ENCODE measurements around the gene FIBCD1.

Gene FIBCD1

DNA sequence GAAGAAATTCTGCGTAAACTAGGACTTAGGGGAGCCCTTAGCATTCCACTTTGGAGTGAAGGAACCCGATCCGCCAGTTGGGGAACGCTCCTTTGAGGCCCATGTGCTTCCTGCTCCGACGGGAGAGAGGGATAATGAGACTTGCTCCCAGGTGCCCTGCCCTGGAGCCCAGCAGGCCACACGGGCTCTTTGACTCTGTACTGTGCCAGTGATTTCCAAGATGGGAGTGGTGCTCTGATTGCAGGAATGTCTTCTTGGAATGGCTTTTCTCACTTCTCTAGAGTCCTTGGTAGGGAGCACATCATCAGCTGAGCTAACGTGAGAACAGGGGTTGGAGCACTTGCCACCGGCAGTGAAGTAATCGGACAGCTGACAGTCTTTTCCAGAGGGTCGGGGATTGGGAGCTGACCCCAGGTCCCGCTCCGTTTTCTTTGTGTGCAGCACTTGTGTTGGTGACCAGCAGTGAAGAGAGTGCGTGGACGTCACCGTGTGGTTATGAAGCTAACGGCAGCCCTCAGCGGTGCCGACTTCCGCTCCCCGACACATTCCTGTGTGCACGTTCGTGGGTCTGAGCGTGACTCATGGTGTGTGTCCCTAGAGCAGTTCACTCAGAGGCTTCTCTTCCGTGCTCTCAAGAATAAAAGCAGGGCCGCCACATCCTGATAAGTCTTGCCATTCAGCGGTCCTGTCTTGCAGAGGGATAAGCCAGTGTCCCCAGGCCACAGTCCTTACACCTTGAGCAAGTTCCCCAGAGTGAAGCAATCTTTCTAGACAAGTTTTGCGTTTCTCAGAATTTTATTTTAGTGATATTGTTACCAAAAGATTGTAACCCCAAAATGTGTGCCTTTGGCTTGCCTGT is 78.4 kb downstream of the FIBCD1 start:
- DNase-seq (ENCODE audit: low read depth, low spot score): no peak

- no peak for DNase-seq (ENCODE audit: low read depth, low spot score)
Measured at GRCh38 chr9:130858739-130859705, 80.0 kb downstream of the FIBCD1 start.

DNA sequence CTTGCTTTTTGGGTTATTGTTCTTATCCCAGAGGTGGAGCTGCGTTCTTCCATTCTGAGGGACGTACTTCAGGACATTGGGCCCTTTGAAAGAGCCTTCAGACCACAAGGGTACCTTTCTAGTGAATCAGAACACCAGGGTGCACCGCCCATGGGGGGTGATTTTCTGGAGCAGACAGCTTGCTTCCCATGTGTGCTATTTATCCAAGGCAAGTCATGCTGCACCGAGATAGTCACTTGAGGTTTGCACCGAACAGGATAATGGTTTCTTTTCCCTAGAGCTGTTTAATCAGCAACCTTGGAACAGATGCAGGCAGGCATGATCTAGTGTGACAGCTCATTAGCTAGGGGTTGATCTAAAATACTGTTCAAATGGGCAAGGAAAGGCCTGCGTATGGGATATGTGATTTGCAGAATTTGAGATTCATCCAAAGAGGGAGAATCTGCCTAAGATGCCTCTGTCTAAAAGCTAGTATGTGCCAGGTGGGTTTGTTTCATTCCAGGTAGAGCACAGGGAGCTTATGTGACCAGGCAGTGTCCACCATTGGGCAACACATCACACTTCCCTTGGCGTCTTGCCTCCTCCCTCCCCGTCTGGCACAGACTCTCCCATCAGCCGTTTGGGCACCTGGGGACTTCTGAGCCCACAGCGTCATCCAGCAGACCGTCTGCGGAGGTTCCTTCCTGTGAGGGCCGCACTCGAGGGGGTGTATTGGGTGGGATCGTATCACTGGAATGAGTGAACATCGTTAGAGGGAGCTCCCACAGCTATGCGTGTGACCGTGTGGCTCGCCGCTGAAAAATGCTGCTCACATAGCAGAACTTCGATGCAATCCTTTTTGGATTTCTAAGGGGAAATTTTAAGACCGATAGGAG is 80.9 kb downstream of the FIBCD1 start:
- no peak for DNase-seq (ENCODE audit: low read depth, low spot score)

GRCh38 chr9:130856474-130856873 is 82.6 kb downstream of the FIBCD1 start:
- DNase-seq (ENCODE audit: low read depth, low spot score): no peak

DNA sequence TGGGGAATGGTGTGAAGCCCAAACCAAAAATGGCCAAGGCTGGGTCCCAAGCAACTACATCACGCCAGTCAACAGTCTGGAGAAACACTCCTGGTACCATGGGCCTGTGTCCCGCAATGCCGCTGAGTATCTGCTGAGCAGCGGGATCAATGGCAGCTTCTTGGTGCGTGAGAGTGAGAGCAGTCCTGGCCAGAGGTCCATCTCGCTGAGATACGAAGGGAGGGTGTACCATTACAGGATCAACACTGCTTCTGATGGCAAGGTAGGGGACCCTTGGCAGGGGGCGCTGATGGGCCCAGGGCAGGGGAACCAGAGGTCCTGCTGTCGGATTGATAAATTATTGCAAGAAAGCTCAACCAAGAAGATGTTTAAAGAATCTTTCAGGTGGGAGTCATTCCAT is 84.2 kb downstream of the FIBCD1 start:
- no peak for DNase-seq (ENCODE audit: low read depth, low spot score)

DNA sequence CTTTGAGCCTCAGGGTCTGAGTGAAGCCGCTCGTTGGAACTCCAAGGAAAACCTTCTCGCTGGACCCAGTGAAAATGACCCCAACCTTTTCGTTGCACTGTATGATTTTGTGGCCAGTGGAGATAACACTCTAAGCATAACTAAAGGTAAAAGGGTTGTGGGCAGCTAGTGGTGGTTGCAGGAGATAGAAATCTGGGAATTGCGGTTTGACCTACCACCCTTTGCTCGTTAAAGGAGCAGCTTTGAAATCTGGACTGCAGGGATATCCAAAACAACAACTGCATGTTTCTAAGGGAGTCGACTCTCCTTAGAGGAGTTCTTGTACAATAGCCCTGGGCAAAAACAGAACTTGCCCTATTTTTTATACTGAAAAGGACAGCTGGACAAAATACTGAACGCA is 85.0 kb downstream of the FIBCD1 start:
- DNase-seq (ENCODE audit: low read depth, low spot score): no peak

DNA sequence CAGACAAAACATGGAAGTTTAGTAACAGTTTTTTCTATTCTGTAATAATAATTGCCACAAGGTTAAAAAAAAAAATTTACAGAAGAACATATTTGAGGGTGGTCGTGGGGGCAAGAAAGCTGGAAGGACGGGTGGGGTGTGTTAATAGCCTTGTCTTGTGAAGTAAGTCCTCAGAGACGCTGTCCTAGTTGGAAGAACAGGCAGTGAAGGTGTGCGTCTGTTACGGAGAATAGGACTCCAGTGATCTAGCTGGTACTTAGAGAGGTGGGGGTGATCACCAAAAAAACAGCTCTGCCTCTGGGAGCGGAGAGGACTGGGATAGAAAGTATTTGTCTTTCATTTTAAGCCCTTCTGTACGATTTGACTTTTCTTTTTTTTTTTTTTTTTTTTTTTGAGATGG is 86.2 kb downstream of the FIBCD1 start:
- no peak for DNase-seq (ENCODE audit: low read depth, low spot score)
